Ascending aorta (tissue), 2 donors: ENCODE data around the gene DHX8. TPM values are rescaled to one million over a fixed set of nuclear protein-coding genes. Genes with fewer than 3 reads are reported as not detected.

Source experiments
- DNase-seq, 2 donors: peaks; one replicate each; pipeline ENCODE4 v3.0.0-alpha.2; 2019; ENCODE audit warnings: low spot score in 2 of 2
- H3K27ac ChIP-seq, 2 donors: fragments of 200-600 bp; sonication (generic); one replicate each; pipeline ENCODE4 v1.5.1; 2016 to 2017; ENCODE audit warnings: mild to moderate bottlenecking in 1 of 2
- H3K27me3 ChIP-seq: fragments of 200-600 bp; sonication (generic); one replicate; pipeline ENCODE4 v1.5.1; 2017
- H3K36me3 ChIP-seq, 2 donors: fragments of 200-600 bp; sonication (generic); one replicate each; pipeline ENCODE4 v1.5.1; 2016
- H3K4me1 ChIP-seq, 2 donors: fragments of 200-600 bp; sonication (generic); one replicate each; pipeline ENCODE4 v1.5.1; 2016 to 2017; ENCODE audit warnings: mild to moderate bottlenecking in 1 of 2
- H3K4me3 ChIP-seq, 2 donors: fragments of 200-600 bp; sonication (generic); one replicate each; pipeline ENCODE4 v1.5.1; 2016 to 2017; ENCODE audit warnings: mild to moderate bottlenecking in 1 of 2
- H3K9me3 ChIP-seq, 2 donors: fragments of 200-600 bp; sonication (generic); one replicate each; pipeline ENCODE4 v1.5.1; 2016
- CTCF ChIP-seq, 3 experiments: fragments of 200-600 bp in 2 of 3; fragments of 450-650 bp in 1 of 3; sonication (generic) in 2 of 3; IDR thresholded peaks; one replicate each; pipeline ENCODE4 v1.5.1; 2016 to 2019; ENCODE audit warnings: antibody characterized with exemption in 3 of 3, mild to moderate bottlenecking in 1 of 3, moderate library complexity in 1 of 3
- intact Hi-C: fragments of 100-400 bp; cut with DNase I; formaldehyde crosslinking; loops from one replicate; pipeline ENCODE4 v1.15.1; 2023
- total RNA-seq: library from RNA; depleted of rRNA; stranded (reverse); fragments of >200 nt; gene quantifications from one replicate; pipeline ENCODE4 v1.1.0, GENCODE V29; 2016

The DHX8 gene
- total RNA-seq, 1 donor from 2014 or later, result 50.0 TPM

DNA sequence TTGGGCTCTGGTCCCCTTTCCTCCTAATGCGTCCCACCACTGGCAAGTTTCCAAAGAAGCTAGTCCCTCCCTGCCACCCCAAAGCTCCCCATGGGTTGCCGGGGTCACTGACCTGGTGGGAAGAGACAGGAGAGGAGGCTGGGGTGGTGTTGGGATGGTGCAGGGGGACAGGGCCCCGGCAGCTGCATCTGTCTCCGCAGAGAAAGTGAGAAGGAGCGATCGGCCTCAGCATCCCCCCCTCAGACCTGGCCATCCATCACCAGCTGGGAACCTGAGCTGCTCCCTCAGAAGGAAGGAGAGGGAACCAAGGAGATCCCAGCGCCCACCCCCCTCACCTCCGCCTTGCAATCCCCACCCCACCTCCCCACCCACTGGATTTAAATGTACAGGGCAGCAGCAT is 59.1 kb downstream of the DHX8 start:
- DNase-seq, result no peak
- H3K27me3 ChIP-seq, result no peaks in the 10 kb centered on the region
- no peak for TF ChIP-seq CTCF (IDR thresholded peaks at IDR 0.05)
- H3K4me1 ChIP-seq, result peaks cover 2 to 6% of the 10 kb centered on the region in 2 donors
- H3K36me3 ChIP-seq, result no peaks in the 10 kb centered on the region
- no peaks in the 10 kb centered on the region for H3K9me3 ChIP-seq
- no peak overlapping the region for H3K4me3 ChIP-seq
- no peak overlapping the region for H3K27ac ChIP-seq
- intact Hi-C loops, result no loop called here

GRCh38 chr17:43543300-43543699 is 59.5 kb downstream of the DHX8 start:
- no peaks in the 10 kb centered on the region for H3K9me3 ChIP-seq
- DNase-seq, result no peak
- no peak overlapping the region for H3K27ac ChIP-seq
- no peak overlapping the region for H3K4me3 ChIP-seq
- no peaks in the 10 kb centered on the region for H3K36me3 ChIP-seq
- no peak for TF ChIP-seq CTCF (IDR thresholded peaks at IDR 0.05)
- intact Hi-C loops, result no loop called here
- peaks cover 2 to 6% of the 10 kb centered on the region in 2 donors for H3K4me1 ChIP-seq
- H3K27me3 ChIP-seq, result no peaks in the 10 kb centered on the region

DNA sequence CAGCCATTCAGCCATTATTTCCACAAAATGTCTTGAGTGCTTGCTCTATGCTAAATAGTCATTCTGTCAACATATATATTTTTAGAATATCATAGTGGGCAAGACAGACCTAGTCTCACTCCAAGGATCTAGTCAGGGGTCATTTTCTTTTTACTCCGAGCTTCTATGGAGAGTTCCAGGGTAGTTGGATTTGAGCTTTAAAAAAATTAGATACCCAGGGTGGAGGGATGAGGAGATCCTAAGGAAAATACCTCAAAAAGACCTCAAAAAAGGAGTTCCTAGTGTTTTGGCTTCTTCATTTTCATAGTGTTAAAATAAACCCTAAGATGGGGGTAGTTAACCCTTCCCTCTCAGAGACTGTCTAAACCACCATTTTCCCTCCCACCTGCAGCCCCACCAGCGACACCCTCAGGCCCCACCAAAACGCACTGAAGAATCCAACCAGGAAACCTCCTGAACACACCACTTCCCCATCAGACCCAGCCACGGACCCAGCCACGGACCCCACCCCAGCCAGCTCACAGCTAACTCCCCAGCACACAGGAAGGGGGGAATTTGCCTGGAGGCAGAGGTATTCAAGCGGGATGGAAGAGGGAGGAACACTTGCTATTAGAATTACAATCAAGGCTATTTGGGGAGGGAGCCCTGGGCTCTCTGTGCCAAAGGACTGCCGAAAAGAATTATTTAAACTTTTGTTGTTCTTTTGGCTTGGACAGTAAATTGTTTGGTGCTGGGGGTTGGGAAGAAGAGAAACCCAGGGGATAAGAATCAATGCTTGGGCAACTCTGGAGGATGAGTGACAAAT is 60.2 kb downstream of the DHX8 start:
- TF ChIP-seq CTCF (IDR thresholded peaks at IDR 0.05), result no peak
- no peak overlapping the region for H3K27ac ChIP-seq
- no peaks in the 10 kb centered on the region for H3K36me3 ChIP-seq
- DNase-seq, result no peak
- H3K9me3 ChIP-seq, result no peaks in the 10 kb centered on the region
- intact Hi-C loops, result no loop called here
- H3K4me1 ChIP-seq, result peaks cover 2 to 6% of the 10 kb centered on the region in 2 donors
- H3K4me3 ChIP-seq, result no peak overlapping the region
- H3K27me3 ChIP-seq, result no peaks in the 10 kb centered on the region

DNA sequence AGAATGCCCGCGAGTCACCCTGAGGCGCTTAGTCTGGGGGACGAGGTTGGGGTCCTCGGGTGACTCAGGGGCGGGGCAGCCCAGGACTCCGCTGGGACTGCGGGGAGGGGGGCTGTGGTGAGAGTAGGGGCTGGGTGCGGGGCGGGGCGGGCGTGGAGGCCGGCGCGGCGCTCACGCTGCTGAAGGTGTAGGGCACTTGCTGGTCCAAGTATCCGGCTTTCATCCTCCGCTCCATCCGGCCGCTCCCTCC is 61.5 kb downstream of the DHX8 start:
- intact Hi-C loops, result no loop called here
- H3K27ac ChIP-seq, result no peak overlapping the region
- no peak for DNase-seq

GRCh38 chr17:43546319-43547188 is 62.8 kb downstream of the DHX8 start, which contains the start of gene ETV4:
ETV4 (minus strand) TSS chr17:43546340; CDS start chr17:43545617, 723 bp downstream.
- intact Hi-C loops, result no loop called here
- Histone ChIP-seq H3K36me3 (no peaks in the 10 kb centered on the region), H3K27me3 (no peaks in the 10 kb centered on the region), H3K4me1 (peaks cover 2 to 6% of the 10 kb centered on the region in 2 donors), H3K4me3 (peak within 1 kb of the TSS; percentile 74 to 78), H3K9me3 (no peaks in the 10 kb centered on the region), H3K27ac (no peak within 1 kb of the TSS)
- peak; percentile 41 to 93 for DNase-seq
- no peak for TF ChIP-seq CTCF (IDR thresholded peaks at IDR 0.05)

More for the DNA sequence above, 61.5 kb downstream of the DHX8 start:
- Histone ChIP-seq H3K9me3 (no peaks in the 10 kb centered on the region), H3K4me3 (peak overlapping the region; percentile 74 to 78), H3K36me3 (no peaks in the 10 kb centered on the region), H3K4me1 (peaks cover 2 to 6% of the 10 kb centered on the region in 2 donors), H3K27me3 (no peaks in the 10 kb centered on the region)
- TF ChIP-seq CTCF (IDR thresholded peaks at IDR 0.05), result no peak
